ENCODE data around the gene MPRIP. TPM values are rescaled to one million over a fixed set of nuclear protein-coding genes. Genes with fewer than 3 reads are reported as not detected.

MPRIP gene
- total and polyA plus RNA-seq, 2 of the 13 experiments (the other 11 are each of a cell fraction or from before 2014, with no cell fraction given), result 50.2 to 52.4 TPM

- TF ChIP-seq ZNF407 (CRISPR knock-in tag; IDR thresholded peaks at IDR 0.05; ENCODE audit: not compliant biosample characterization) (no peak), ZNF720 (CRISPR knock-in tag; IDR thresholded peaks at IDR 0.05) (no peak), USF2 (IDR thresholded peaks at IDR 0.05; ENCODE audit: low read depth, low read length) (no peak), USF2 (CRISPR knock-in tag; IDR thresholded peaks at IDR 0.05; ENCODE audit: borderline replicate concordance) (no peak), AKAP8 (CRISPR knock-in tag; IDR thresholded peaks at IDR 0.05) (no peak), TERF1 (CRISPR knock-in tag; IDR thresholded peaks at IDR 0.05) (no peak), STAT5B (CRISPR knock-in tag; IDR thresholded peaks at IDR 0.05) (no peak), PAWR (CRISPR knock-in tag; IDR thresholded peaks at IDR 0.05; ENCODE audit: borderline replicate concordance) (no peak), ZNF563 (CRISPR knock-in tag; IDR thresholded peaks at IDR 0.05) (no peak), BHLHE40 (IDR thresholded peaks at IDR 0.05; ENCODE audit: low read length) (no peak), HNRNPH1 (optimal IDR thresholded peaks at IDR 0.05; ENCODE audit: low read depth, low read length) (no peak), U2AF1 (optimal IDR thresholded peaks at IDR 0.05; ENCODE audit: low read depth, low read length) (no peak)
These were observed 46.6 kb downstream of the MPRIP start (continued) for GRCh38 chr17:17088541-17089525.
